ENCODE data around the gene B3GAT1.

The B3GAT1 gene

DNA sequence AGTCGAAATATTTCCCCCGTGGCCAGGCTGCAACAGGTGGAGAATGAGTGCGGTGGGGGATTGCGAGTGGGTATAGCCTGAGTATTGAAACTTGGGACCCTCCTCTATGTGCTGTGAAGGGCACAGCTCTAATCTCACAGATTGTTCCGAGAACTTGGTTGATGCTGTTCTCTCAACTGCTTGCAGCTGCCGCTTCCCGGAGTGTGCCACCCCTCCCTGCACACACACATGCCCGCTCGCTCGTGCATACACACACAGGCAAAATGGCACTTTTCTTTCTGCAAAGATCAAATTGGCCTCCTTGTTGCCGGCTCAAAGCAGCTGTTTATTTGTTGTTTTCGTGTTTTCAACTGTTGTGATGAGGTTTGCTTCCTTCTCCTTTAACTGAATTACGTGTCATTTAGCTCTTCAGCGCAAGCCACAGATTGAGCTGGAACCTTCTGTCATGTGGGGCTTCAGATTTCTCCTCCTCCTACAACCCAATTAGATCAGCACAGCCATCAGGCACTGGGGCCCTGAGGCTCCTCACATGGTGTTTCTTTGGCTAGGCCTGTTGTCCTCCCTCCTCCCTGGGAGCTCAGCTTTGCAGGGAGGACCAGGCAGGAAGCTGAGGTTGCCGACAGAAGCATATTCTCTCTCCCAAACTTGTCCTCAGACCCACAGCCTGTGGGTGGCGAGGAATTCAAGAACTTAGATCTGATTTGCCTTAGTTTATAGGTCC, 13.9 kb upstream of the B3GAT1 start:
- H3K4me3 Mint-ChIP-seq, result no peak overlapping the region
- H3K9me3 Mint-ChIP-seq, result no peaks in the 10 kb centered on the region
- peaks cover 4% of the 10 kb centered on the region for H3K27me3 Mint-ChIP-seq
- no peaks in the 10 kb centered on the region for H3K4me1 Mint-ChIP-seq
- H3K36me3 Mint-ChIP-seq, result no peaks in the 10 kb centered on the region
- no peak overlapping the region for H3K27ac Mint-ChIP-seq

DNA sequence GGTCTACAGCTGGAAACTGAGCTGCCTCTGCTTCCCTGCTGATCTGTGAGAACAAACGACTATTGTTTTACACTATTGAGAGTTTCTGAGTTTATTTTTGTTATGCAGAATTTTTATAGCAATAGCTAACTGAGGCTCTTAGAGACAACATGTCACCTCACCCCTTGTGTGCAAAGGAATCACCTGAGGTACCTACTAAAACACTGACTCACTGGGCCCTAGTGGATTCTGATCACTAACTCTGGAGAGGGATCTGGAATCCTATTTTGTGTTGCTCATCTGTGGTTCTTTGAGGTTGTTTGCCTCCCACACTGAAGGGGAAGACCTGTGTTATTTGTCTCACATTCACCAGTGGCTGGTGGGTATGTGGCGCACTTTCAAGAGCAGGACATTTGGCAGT, 13.4 kb upstream of the B3GAT1 start:
- Mint-ChIP-seq H3K36me3 (no peaks in the 10 kb centered on the region), H3K27me3 (peaks cover 4% of the 10 kb centered on the region)

GRCh38 chr11:134423106-134423505, 11.1 kb upstream of the B3GAT1 start:
- Mint-ChIP-seq H3K36me3 (no peaks in the 10 kb centered on the region), H3K4me1 (no peaks in the 10 kb centered on the region), H3K27ac (no peak overlapping the region), H3K4me3 (no peak overlapping the region), H3K9me3 (no peaks in the 10 kb centered on the region), H3K27me3 (no peaks in the 10 kb centered on the region)

More for the DNA sequence above, 13.4 kb upstream of the B3GAT1 start:
- Mint-ChIP-seq H3K27ac (no peak overlapping the region), H3K4me3 (no peak overlapping the region), H3K4me1 (no peaks in the 10 kb centered on the region), H3K9me3 (no peaks in the 10 kb centered on the region)

DNA sequence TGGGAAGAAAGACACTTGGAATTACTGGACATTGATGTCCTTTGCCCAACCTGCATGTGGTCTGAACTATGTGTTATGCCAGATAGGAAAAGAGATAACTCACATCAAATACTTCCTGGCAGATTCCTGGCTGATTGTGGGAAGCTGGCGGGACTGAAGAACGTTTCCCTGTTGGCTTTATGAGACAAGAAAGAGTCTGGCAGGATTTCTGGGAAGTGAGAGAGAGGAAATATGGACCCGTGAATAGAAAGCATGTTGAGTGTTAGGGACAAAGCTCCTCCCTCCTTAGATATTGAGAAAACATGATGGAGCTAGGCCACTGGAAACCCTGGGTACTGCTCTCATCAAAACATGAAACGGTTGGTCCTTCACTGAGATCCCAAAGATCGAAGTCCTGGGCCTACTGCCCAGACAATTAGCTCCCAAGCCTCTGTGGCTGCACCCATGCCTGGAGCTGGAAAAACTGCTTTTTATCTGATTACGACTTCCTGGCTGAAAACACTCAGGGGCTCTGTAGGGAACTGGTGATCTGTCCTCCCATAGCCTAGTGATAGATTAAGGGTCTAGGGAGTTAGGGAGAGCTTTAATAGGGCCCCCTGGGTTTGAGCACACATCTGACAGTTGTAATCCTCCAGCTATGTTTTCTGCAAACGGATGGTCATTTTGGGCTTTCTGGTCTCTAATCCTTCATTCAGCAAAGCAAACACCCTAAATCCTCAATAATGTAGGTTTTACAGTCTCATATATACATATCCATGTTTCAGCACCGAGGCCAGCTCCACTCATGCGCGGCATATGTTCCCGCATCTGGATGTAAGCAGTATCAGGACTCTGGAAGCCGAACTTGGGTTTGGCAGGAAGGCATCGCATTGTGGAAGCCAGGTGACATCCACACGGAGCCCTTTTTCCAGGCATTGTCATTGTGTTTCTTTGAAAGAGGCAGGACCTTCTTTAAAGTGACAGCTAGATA, 6.1 kb upstream of the B3GAT1 start:
- Mint-ChIP-seq H3K36me3 (no peaks in the 10 kb centered on the region), H3K27me3 (peaks cover 24% of the 10 kb centered on the region), H3K9me3 (no peaks in the 10 kb centered on the region), H3K4me1 (peaks cover 6% of the 10 kb centered on the region), H3K27ac (no peak overlapping the region), H3K4me3 (no peak overlapping the region)

- Mint-ChIP-seq H3K27me3 (peaks cover 25% of the 10 kb centered on the region), H3K4me3 (no peak overlapping the region), H3K9me3 (no peaks in the 10 kb centered on the region), H3K4me1 (peaks cover 6% of the 10 kb centered on the region), H3K27ac (no peak overlapping the region), H3K36me3 (no peaks in the 10 kb centered on the region)
Measured at GRCh38 chr11:134416726-134417125, 4.7 kb upstream of the B3GAT1 start.

GRCh38 chr11:134414766-134415765, 3.0 kb upstream of the B3GAT1 start:
- peaks cover 34% of the 10 kb centered on the region for H3K27me3 Mint-ChIP-seq

DNA sequence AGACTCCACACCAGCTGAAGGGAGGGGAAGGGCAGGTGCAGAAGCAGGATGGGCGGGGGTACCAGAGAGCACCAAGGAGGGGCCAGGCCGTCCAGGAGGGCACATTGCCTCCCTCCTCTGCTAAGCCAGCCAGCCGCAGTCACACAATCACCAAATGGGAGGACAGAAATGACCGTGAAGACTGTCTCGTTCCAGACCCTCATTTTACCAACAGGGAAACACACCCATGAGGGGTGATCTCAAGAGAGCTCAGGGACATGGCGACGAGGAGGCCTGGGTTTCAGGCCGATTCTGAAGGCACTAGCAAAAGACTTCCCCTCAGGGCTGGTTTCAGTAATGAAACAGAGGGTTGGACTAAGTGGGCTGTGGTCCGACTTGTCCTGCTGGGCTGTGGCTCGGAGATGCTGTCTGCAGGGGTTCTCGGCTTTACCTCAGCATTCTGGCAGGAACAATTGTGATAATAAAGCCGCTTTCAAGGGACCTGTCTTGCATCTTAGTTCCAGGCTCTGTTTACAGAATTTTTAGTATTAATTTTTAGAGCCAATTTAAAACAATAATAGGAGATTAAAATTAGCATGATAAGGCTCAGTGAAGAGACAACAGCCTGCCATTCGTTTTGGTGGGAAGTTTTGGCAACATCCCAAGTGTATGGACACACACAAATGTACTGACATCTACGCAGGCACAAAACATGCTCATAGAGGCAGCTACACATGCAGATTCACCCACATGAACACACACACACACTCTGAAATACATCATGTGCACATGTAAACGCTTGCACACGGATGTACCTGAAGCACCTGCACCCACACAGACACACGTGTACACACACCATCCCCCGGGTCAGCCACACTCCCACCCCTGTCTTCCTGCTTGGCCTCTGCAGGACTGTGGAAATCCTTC, 2.0 kb upstream of the B3GAT1 start:
- no peaks in the 10 kb centered on the region for H3K36me3 Mint-ChIP-seq
- peak overlapping the region; percentile 60 for H3K4me3 Mint-ChIP-seq
- no peaks in the 10 kb centered on the region for H3K9me3 Mint-ChIP-seq

More at GRCh38 chr11:134414766-134415765, 3.0 kb upstream of the B3GAT1 start:
- peaks cover 16% of the 10 kb centered on the region for H3K4me1 Mint-ChIP-seq
- H3K9me3 Mint-ChIP-seq, result no peaks in the 10 kb centered on the region
- no peak overlapping the region for H3K27ac Mint-ChIP-seq
- no peak overlapping the region for H3K4me3 Mint-ChIP-seq
- H3K36me3 Mint-ChIP-seq, result no peaks in the 10 kb centered on the region

DNA sequence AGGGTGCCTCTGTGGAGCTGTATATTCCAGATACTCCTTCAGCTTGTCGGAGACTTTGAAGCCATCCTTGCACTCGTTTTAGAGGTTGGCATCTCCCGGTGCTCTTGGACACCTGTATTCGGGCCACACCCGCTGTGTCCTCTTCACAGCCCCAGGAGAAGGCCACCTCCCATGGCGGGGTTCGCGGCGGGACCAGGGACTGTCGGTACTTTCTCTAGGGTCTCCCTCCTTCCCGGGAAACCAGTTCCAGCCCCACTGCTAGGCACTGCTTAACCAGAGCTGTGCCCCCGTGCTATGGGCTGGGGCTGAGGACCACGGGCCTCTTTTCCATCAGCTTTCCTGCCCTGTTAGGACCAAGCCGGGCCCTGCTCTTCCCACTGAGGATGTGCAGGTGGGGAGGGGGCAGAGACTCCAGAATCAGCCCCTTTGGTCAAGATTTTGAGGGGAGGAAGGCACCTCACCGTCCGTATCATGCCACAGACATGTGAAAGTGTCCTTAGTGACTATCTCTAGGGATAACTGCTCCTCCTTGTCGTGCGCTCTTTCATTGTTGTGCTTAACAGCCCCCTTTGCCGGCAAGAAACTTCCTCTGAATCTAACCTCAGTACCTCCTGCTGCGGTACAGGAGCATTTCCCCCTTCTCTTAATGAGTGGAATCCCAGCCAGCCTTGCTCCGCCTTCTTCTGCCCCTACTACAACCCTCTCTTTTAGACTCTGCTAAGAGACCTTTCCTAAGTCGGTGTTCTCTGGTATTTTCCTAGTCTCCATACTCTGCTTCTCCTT, 1.2 kb upstream of the B3GAT1 start:
- peaks cover 16% of the 10 kb centered on the region for H3K4me1 Mint-ChIP-seq
- H3K36me3 Mint-ChIP-seq, result no peaks in the 10 kb centered on the region
- H3K4me3 Mint-ChIP-seq, result peak overlapping the region; percentile 60
- peaks cover 39% of the 10 kb centered on the region for H3K27me3 Mint-ChIP-seq
- no peak overlapping the region for H3K27ac Mint-ChIP-seq
- no peaks in the 10 kb centered on the region for H3K9me3 Mint-ChIP-seq

More for the DNA sequence above, 2.0 kb upstream of the B3GAT1 start:
- Mint-ChIP-seq H3K4me1 (peaks cover 16% of the 10 kb centered on the region), H3K27ac (no peak overlapping the region), H3K27me3 (peaks cover 39% of the 10 kb centered on the region)

DNA sequence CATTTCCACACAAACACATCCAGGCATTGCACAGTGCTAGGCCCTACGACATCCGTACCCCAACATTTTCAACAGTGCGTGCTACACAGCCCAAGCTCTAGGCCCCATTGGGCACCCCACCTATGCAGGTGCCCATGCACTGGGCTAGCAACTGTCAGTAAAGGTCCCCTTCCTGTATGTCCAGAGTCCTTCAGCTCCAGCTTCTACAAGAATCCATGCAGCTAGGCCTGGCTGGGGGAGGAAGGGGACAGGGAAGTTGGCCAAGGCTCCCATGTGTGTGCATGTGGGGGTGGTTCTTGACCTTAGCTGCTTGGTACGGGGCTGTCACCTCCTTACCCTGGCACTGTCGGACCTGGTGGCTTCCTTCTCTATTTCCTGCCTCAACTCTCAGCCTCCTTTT, 1.3 kb downstream of the B3GAT1 start:
- Mint-ChIP-seq H3K27ac (no peak overlapping the region), H3K27me3 (peaks cover 46% of the 10 kb centered on the region), H3K4me1 (peaks cover 16% of the 10 kb centered on the region), H3K9me3 (no peaks in the 10 kb centered on the region), H3K4me3 (peak overlapping the region; percentile 58), H3K36me3 (no peaks in the 10 kb centered on the region)

DNA sequence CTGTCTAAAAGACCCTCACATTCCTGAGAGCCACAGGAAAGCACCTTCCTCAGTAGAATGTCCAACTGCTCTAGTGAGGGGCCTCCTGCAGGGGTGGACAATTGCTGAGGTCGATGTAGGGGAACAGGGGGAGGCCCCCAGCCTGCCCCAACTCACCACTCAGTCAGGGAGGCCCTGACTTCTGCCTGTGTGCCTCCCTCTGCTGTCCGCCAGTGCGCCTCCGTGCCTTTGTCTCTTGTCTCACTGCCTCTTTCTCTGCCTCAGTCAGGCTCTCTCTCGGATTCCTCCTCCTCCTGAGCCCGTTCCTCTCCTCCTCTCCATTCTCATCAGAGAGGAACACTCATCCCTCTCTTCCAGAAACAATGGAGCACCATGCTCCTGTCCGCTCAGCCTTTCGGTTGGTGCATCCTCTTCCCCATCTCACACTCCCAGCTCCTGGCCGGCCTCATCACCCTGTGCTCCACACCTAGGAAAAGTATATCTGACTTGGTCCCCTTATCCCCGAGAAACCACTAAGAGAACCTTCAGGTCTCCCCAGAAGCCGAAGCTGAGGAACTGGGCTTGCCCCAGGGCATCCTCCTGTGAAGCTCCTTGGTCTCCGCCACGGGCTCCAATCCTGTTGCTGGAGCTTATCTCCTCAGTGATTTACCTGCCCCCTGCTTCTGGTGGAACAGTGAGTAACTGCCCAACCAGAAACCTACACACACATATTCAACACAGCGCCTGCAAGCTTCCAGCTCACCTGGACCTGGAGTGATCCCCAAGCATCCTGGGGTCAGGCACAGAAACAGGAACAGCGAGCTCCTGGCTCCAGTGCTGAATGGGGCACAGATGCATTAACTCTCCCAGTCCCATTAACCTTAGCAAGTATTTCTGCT, 2.3 kb downstream of the B3GAT1 start:
- Mint-ChIP-seq H3K4me3 (no peak overlapping the region), H3K27me3 (peaks cover 42% of the 10 kb centered on the region), H3K27ac (no peak overlapping the region), H3K9me3 (no peaks in the 10 kb centered on the region), H3K4me1 (peaks cover 16% of the 10 kb centered on the region), H3K36me3 (no peaks in the 10 kb centered on the region)

DNA sequence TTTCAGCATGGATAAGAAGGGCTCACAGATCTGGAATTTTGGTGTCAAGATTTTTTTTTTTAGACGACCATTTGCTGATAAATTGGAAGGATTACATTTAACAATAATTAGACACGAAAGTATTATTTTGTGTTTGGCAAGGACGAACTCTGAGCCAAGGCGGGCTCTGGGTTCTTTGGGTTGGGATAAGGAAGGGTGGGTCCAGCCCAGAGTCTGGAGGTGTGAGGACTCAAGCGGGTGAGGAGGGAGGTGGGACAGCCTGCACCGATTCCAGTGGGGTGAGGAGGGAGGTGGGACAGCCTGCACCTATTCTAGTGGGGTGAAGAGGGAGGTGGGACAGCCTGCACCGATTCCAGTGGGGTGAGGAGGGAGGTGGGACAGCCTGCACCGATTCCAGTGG, 4.1 kb downstream of the B3GAT1 start:
- H3K4me3 Mint-ChIP-seq, result no peak overlapping the region

GRCh38 chr11:134407321-134407828, 4.7 kb downstream of the B3GAT1 start:
- Mint-ChIP-seq H3K27me3 (peaks cover 33% of the 10 kb centered on the region), H3K36me3 (no peaks in the 10 kb centered on the region), H3K4me3 (no peak overlapping the region), H3K27ac (no peak overlapping the region), H3K4me1 (peaks cover 9% of the 10 kb centered on the region), H3K9me3 (no peaks in the 10 kb centered on the region)

More for the DNA sequence above, 4.1 kb downstream of the B3GAT1 start:
- Mint-ChIP-seq H3K36me3 (no peaks in the 10 kb centered on the region), H3K4me1 (peaks cover 9% of the 10 kb centered on the region), H3K27me3 (peaks cover 34% of the 10 kb centered on the region), H3K27ac (no peak overlapping the region), H3K9me3 (no peaks in the 10 kb centered on the region)

Data from activated naive CD4-positive, alpha-beta T cell treated with anti-CD3 and anti-CD28 coated beads, Interleukin-2, amount 50 U/mL, for 24 hours (primary cell).